HL-60 (cell line): Measurements from ENCODE around the gene DYNLRB1.

Source experiments
- DNase-seq, 2 experiments: peaks; one replicate each; pipeline ENCODE4 v3.0.0-alpha.2; 2010 to 2020; ENCODE audit warnings: low read depth in 1 of 2, low spot score in 1 of 2
- H3K27ac ChIP-seq: fragments of 250-450 bp; sonication (Bioruptor Pico); replicated peaks from 2 replicates; pipeline ENCODE4 v1.5.1; 2020; ENCODE audit warnings: mild to moderate bottlenecking, moderate library complexity
- H3K27me3 ChIP-seq: fragments of 250-450 bp; sonication (Bioruptor Pico); 2 replicates; pipeline ENCODE4 v1.5.1; 2021; ENCODE audit warnings: mild to moderate bottlenecking, moderate library complexity; ENCODE audit not compliant: insufficient read depth, poor library complexity, severe bottlenecking
- H3K4me3 ChIP-seq: replicated peaks from 2 replicates; pipeline ENCODE4 v1.5.1; 2011; ENCODE audit warnings: mild to moderate bottlenecking, control low read depth, low read length; ENCODE audit not compliant: insufficient read depth
- CTCF ChIP-seq: IDR thresholded peaks from one replicate; pipeline ENCODE4 v1.5.1; 2011; ENCODE audit warnings: low read length, control low read depth, inconsistent platforms; ENCODE audit not compliant: insufficient read depth
- GABPA ChIP-seq: IDR thresholded peaks from 2 replicates; pipeline ENCODE4 v1.6.1; 2012; ENCODE audit warnings: low read depth
- POLR2AphosphoS5 ChIP-seq: IDR thresholded peaks from 2 replicates; pipeline ENCODE4 v1.6.1; 2012; ENCODE audit warnings: low read depth
- REST ChIP-seq: IDR thresholded peaks from 2 replicates; pipeline ENCODE4 v1.6.1; 2012; ENCODE audit warnings: low read depth; ENCODE audit not compliant: insufficient replicate concordance
- SPI1 ChIP-seq: IDR thresholded peaks from 2 replicates; pipeline ENCODE4 v1.6.1; 2012; ENCODE audit warnings: low read depth, mild to moderate bottlenecking, borderline replicate concordance

Gene DYNLRB1

GRCh38 chr20:34506480-34506879 lies 9.7 kb upstream of the DYNLRB1 start:
- TF ChIP-seq SPI1: no peak
- H3K27me3 ChIP-seq: no peaks in the 10 kb centered on the region

GRCh38 chr20:34507702-34508413 lies 8.4 kb upstream of the DYNLRB1 start:
- TF ChIP-seq POLR2AphosphoS5: no peak
- no peak for TF ChIP-seq GABPA
- TF ChIP-seq REST: no peak
- TF ChIP-seq CTCF: no peak
- no peak for TF ChIP-seq SPI1
- Histone ChIP-seq H3K4me3 (no peak overlapping the region), H3K27me3 (no peaks in the 10 kb centered on the region), H3K27ac (no peak overlapping the region)
- DNase-seq: no peak

More at GRCh38 chr20:34506480-34506879, 9.7 kb upstream of the DYNLRB1 start:
- no peak for DNase-seq
- no peak overlapping the region for H3K4me3 ChIP-seq
- no peak overlapping the region for H3K27ac ChIP-seq

GRCh38 chr20:34510575-34510974 lies 5.6 kb upstream of the DYNLRB1 start:
- Histone ChIP-seq H3K27me3 (no peaks in the 10 kb centered on the region), H3K4me3 (no peak overlapping the region), H3K27ac (no peak overlapping the region)
- TF ChIP-seq SPI1 (no peak), POLR2AphosphoS5 (no peak), REST (no peak), GABPA (no peak), CTCF (no peak)
- no peak for DNase-seq

GRCh38 chr20:34511891-34512265 lies 4.3 kb upstream of the DYNLRB1 start:
- no peak for DNase-seq
- H3K27ac ChIP-seq: no peak overlapping the region
- H3K4me3 ChIP-seq: no peak overlapping the region
- TF ChIP-seq SPI1: no peak
- no peak for TF ChIP-seq REST
- no peak for TF ChIP-seq POLR2AphosphoS5
- TF ChIP-seq GABPA: no peak
- TF ChIP-seq CTCF: no peak
- no peaks in the 10 kb centered on the region for H3K27me3 ChIP-seq
